Upper lobe of left lung (tissue), 6 donors: Measurements from ENCODE around the gene ALKBH5. TPM values are rescaled to one million over a fixed set of nuclear protein-coding genes. Genes with fewer than 3 reads are reported as not detected.

Source experiments
- ATAC-seq, 2 donors: fragments of 200-7000 bp; cut with Tn5 transposase; one replicate each; pipeline ENCODE4 v1.9.1; 2022; ENCODE audit warnings: mild to moderate bottlenecking in 2 of 2, moderate library complexity in 2 of 2; ENCODE audit not compliant: low FRiP score in 2 of 2
- DNase-seq, 2 donors: peaks; one replicate each; pipeline ENCODE4 v3.0.0-alpha.2; 2019 to 2020
- H3K27ac ChIP-seq, 4 donors: fragments of 200-600 bp; sonication (generic); one replicate each; pipeline ENCODE4 v1.5.1; 2016 to 2019
- H3K27me3 ChIP-seq, 4 donors: fragments of 200-600 bp; sonication (generic); one replicate each; pipeline ENCODE4 v1.5.1; 2017 to 2019
- H3K36me3 ChIP-seq, 4 donors: fragments of 200-600 bp; sonication (generic); one replicate each; pipeline ENCODE4 v1.5.1; 2016 to 2019
- H3K4me1 ChIP-seq, 4 donors: fragments of 200-600 bp; sonication (generic); one replicate each; pipeline ENCODE4 v1.5.1; 2018 to 2019
- H3K4me3 ChIP-seq, 4 donors: fragments of 200-600 bp; sonication (generic); one replicate each; pipeline ENCODE4 v1.5.1; 2017 to 2019; ENCODE audit warnings: mild to moderate bottlenecking in 2 of 4, moderate library complexity in 1 of 4
- H3K9me3 ChIP-seq, 4 donors: fragments of 200-600 bp; sonication (generic); one replicate each; pipeline ENCODE4 v1.5.1; 2018 to 2019
- EP300 ChIP-seq, 4 donors: sonication (generic); formaldehyde crosslinking; IDR thresholded peaks; one replicate each; pipeline ENCODE4 v1.5.1; 2017; ENCODE audit warnings: antibody characterized with exemption in 4 of 4, control low read depth in 2 of 4
- POLR2A ChIP-seq, 4 donors: fragments of 450-650 bp; IDR thresholded peaks; one replicate each; pipeline ENCODE4 v1.5.1; 2016 to 2017; ENCODE audit warnings: antibody characterized with exemption in 4 of 4, mild to moderate bottlenecking in 2 of 4
- POLR2AphosphoS5 ChIP-seq, 2 donors: sonication (generic); formaldehyde crosslinking; IDR thresholded peaks; one replicate each; pipeline ENCODE4 v1.5.1; 2017; ENCODE audit warnings: antibody characterized with exemption in 2 of 2
- WGBS, 2 donors: methylation state at CpG; one replicate each; pipeline ENCODE4 v1.1.5; 2017 to 2018; 5-methylcytosine and 5-hydroxymethylcytosine counted together
- total RNA-seq, 6 donors: library from RNA; depleted of rRNA in 4 of 6; stranded (reverse); fragments of >200 nt in 4 of 6; gene quantifications; one replicate each; pipeline versions ENCODE4 v1.1.0 to v1.2.1, GENCODE V29; 2016 to 2021
- TF ChIP-seq, protein P1 (sequence below), 6 experiments: fragments of 450-650 bp in 4 of 6; fragments of 200-600 bp in 2 of 6; sonication (generic) in 2 of 6; IDR thresholded peaks; one replicate each; pipeline ENCODE4 v1.5.1; 2016 to 2019; ENCODE audit warnings: antibody characterized with exemption in 6 of 6
- donor health status: DM: no; HTN: no; CAD: no; lungs with moderate emphysema.
- donor health status: DM: no; HTN: yes; CAD: no; lungs with severe emphysema.

Gene ALKBH5
- total RNA-seq, 6 donors from 2014 or later, result 63.9 to 112 (median 94.7) TPM

DNA sequence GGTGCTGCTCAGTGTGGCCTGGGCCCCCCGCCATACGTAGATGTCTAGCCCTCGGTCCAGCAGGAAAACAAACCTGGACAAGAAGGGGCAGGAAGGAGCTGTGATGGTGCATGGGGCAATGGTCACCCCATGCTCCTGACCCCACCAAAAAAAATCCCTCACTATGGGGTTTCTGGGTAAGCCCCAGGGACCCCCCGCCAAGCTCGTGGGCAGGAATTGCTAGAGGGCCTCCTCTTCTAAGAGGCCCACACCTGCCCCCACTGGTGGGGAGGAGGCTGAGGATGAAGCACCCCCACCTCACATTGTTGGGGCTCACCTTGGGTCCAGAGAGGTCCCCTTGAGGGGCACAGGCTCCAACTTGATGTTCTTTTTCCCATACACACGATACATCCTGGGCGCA lies 65.2 kb downstream of the ALKBH5 start:
- H3K4me3 ChIP-seq, result no peak overlapping the region
- H3K27ac ChIP-seq, result peak overlapping the region in 3 of 4 donors; percentile 21 to 42 (median 32)
- H3K27me3 ChIP-seq, result no peaks in the 10 kb centered on the region
- no peaks in the 10 kb centered on the region for H3K9me3 ChIP-seq
- no peak for DNase-seq
- peaks cover 26 to 98% (median 93%) of the 10 kb centered on the region in 4 donors for H3K36me3 ChIP-seq
- H3K4me1 ChIP-seq, result peaks cover 4 to 23% (median 15%) of the 10 kb centered on the region in 4 donors
- WGBS, 2 donors, result 83 to 85% methylated on average over 5 to 7 of the region's 7 CpGs
- TF ChIP-seq EP300 (IDR thresholded peaks at IDR 0.05), result no peak
- TF ChIP-seq, protein P1, sequence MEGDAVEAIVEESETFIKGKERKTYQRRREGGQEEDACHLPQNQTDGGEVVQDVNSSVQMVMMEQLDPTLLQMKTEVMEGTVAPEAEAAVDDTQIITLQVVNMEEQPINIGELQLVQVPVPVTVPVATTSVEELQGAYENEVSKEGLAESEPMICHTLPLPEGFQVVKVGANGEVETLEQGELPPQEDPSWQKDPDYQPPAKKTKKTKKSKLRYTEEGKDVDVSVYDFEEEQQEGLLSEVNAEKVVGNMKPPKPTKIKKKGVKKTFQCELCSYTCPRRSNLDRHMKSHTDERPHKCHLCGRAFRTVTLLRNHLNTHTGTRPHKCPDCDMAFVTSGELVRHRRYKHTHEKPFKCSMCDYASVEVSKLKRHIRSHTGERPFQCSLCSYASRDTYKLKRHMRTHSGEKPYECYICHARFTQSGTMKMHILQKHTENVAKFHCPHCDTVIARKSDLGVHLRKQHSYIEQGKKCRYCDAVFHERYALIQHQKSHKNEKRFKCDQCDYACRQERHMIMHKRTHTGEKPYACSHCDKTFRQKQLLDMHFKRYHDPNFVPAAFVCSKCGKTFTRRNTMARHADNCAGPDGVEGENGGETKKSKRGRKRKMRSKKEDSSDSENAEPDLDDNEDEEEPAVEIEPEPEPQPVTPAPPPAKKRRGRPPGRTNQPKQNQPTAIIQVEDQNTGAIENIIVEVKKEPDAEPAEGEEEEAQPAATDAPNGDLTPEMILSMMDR (IDR thresholded peaks at IDR 0.05), result no peak
- TF ChIP-seq POLR2A (IDR thresholded peaks at IDR 0.05), result no peak
- no peak for TF ChIP-seq POLR2AphosphoS5 (IDR thresholded peaks at IDR 0.05)
- ATAC-seq, result no peak

DNA sequence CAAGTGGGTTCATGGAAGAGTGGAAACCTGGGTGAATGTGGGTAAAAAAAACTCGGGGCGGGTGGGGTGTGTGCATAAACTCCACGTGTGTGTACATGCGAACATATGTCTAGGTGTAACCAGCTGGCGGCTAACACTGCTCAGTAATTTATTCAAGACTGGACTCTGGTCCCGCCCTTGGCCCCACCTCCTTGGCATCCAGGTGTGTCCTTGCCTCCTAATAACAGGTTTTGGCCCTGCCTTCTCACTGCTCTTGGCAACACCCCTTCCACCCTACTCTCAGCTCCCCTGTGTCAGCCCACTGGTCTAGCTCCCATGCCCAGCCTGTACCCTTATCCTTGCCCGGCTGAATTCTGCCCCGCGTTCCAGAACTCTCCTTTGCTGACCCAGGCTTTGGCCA lies 66.6 kb downstream of the ALKBH5 start:
- 80 to 84% methylated on average over 9 of the region's 9 CpGs for WGBS, 2 donors

DNA sequence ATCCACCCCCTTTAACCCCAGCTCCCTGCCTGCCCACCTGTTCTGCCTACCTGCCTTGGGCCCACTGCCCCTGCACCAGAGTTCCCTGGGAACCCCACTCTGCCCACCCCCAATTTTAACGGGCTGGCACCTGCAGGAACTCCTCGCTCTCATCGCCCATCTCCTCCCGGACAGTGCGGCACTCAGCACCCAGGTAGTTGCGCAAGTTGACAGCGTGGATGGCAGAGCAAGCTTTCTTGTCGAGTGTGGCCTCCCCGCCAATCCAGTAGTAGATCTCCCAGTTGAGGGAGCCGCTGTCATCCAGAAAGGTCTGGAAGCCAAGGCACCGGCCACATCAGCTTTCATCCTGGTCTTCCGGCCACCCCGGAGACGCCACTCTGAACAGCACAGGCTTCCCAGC lies 67.1 kb downstream of the ALKBH5 start:
- 94 to 95% methylated on average over 7 to 14 of the region's 14 CpGs for WGBS, 2 donors
- Histone ChIP-seq H3K27me3 (no peaks in the 10 kb centered on the region), H3K4me1 (peaks cover 4 to 23% (median 15%) of the 10 kb centered on the region in 4 donors), H3K9me3 (no peaks in the 10 kb centered on the region), H3K36me3 (peaks cover 32 to 99% (median 97%) of the 10 kb centered on the region in 4 donors), H3K27ac (no peak overlapping the region), H3K4me3 (no peak overlapping the region)
- DNase-seq, result no peak
- no peak for ATAC-seq
- TF ChIP-seq, protein P1 (IDR thresholded peaks at IDR 0.05), result no peak
- no peak for TF ChIP-seq EP300 (IDR thresholded peaks at IDR 0.05)
- no peak for TF ChIP-seq POLR2AphosphoS5 (IDR thresholded peaks at IDR 0.05)
- no peak for TF ChIP-seq POLR2A (IDR thresholded peaks at IDR 0.05)

More for the DNA sequence above, 66.6 kb downstream of the ALKBH5 start:
- Histone ChIP-seq H3K27ac (no peak overlapping the region), H3K4me3 (no peak overlapping the region), H3K9me3 (no peaks in the 10 kb centered on the region), H3K27me3 (no peaks in the 10 kb centered on the region), H3K4me1 (peaks cover 4 to 23% (median 15%) of the 10 kb centered on the region in 4 donors), H3K36me3 (peaks cover 36 to 99% (median 97%) of the 10 kb centered on the region in 4 donors)
- ATAC-seq, result no peak
- TF ChIP-seq POLR2AphosphoS5 (IDR thresholded peaks at IDR 0.05) (no peak), EP300 (IDR thresholded peaks at IDR 0.05) (no peak), POLR2A (IDR thresholded peaks at IDR 0.05) (no peak)
- TF ChIP-seq, protein P1 (IDR thresholded peaks at IDR 0.05), result no peak
- DNase-seq, result no peak

DNA sequence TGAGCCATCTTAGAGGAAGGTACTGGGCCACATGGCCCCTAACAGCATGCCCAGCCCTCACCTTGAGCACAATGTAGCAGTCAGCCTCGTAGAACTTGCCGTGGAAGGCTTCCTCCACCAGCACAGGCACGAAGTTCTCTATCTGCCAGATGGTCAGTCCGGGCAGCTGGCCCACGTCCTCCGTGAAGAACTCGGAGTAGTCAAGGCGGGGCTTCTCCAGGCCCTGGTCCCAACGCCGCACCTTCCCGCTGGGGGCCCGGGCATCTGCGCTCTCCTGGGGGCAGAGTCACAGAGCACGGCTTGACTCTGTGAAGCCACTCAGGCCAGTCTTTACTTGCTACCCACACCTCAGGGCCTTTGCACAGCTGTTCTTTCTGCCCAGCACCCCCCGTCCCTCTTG lies 67.6 kb downstream of the ALKBH5 start:
- Histone ChIP-seq H3K9me3 (no peaks in the 10 kb centered on the region), H3K36me3 (peaks cover 28 to 99% (median 97%) of the 10 kb centered on the region in 4 donors), H3K4me1 (peaks cover 7 to 23% (median 16%) of the 10 kb centered on the region in 4 donors), H3K27ac (no peak overlapping the region), H3K27me3 (no peaks in the 10 kb centered on the region), H3K4me3 (no peak overlapping the region)
- ATAC-seq (no peak), DNase-seq (no peak)
- TF ChIP-seq POLR2AphosphoS5 (IDR thresholded peaks at IDR 0.05) (no peak), EP300 (IDR thresholded peaks at IDR 0.05) (no peak), POLR2A (IDR thresholded peaks at IDR 0.05) (no peak)
- TF ChIP-seq, protein P1 (IDR thresholded peaks at IDR 0.05), result no peak
- WGBS, 2 donors, result 85 to 91% methylated on average over 4 to 15 of the region's 15 CpGs

DNA sequence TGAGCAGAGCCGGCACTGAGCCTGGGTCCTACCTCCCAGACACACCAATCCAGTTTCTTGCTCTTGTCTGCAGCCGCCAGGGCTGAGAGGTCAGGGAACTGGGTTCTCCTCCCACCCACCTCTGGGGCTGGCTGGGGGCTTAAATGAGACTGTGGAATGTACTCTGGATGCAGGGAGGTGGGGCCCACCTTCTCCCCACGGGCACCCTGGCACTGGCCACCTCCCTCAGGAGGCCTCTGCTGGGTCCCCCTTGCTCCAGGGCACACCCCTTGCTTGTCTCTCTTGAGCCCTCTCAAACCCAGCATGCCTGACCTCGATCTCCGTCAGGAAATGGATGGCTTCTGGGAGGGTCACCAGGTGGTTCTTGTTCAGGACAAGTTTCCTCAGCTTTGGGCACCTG lies 68.5 kb downstream of the ALKBH5 start:
- ATAC-seq (no peak), DNase-seq (no peak)
- H3K4me1 ChIP-seq, result peaks cover 13 to 27% (median 22%) of the 10 kb centered on the region in 4 donors
- TF ChIP-seq POLR2A (IDR thresholded peaks at IDR 0.05) (no peak), EP300 (IDR thresholded peaks at IDR 0.05) (no peak), POLR2AphosphoS5 (IDR thresholded peaks at IDR 0.05) (no peak)
- TF ChIP-seq, protein P1 (IDR thresholded peaks at IDR 0.05), result no peak
- H3K36me3 ChIP-seq, result peaks cover 28 to 96% (median 90%) of the 10 kb centered on the region in 4 donors
- WGBS, 2 donors, result 88 to 93% methylated on average over 4 of the region's 5 CpGs
- no peak overlapping the region for H3K27ac ChIP-seq
- no peaks in the 10 kb centered on the region for H3K27me3 ChIP-seq
- H3K9me3 ChIP-seq, result no peaks in the 10 kb centered on the region
- no peak overlapping the region for H3K4me3 ChIP-seq
